Astrocyte (in vitro differentiated cells and primary cell): ENCODE measurements around the gene PRKCE.

Experiments used
- EZH2 ChIP-seq: IDR thresholded peaks from 2 replicates; pipeline ENCODE4 v1.6.1; 2012; ENCODE audit warnings: mild to moderate bottlenecking, low read length, inconsistent platforms; ENCODE audit not compliant: insufficient read depth
- TF ChIP-seq, protein P1 (sequence below): IDR thresholded peaks from 2 replicates; pipeline ENCODE4 v1.5.1; 2011; ENCODE audit warnings: low read depth, mild to moderate bottlenecking, inconsistent platforms, low read length, moderate library complexity; ENCODE audit not compliant: insufficient read depth

DNA sequence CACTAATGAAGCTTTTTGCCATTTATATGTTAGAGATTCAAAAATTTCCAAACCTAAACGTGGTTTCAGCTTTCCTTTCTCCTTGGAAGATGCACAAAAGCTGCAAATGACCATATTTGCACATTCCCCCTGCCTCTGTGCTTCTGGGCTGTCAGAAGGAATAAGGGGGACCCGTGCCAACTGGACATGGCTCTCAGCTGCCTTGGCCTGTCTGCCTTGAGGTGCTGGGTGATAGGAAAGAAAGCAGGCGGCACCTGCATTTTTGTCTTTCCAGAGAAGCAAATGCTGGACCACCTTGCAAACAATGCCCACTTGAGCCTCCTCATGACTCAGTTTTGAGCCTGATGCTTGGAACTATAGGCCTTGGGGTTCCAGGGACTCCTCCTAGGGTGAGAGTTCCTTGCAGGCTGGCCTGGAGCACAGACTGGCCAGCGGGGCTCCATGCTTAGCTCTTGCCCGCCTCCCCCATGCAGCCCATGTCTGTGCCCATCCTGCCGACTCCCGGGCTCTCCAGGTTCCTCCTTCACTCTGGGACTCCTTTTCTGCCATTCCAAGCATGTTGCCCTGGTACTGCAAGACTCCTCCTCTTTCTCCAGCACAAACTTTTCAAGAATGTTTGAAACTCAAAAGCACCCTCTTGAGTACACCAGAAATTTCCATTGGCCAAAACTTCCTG, 536.7 kb downstream of the PRKCE start:
- TF ChIP-seq, protein P1, sequence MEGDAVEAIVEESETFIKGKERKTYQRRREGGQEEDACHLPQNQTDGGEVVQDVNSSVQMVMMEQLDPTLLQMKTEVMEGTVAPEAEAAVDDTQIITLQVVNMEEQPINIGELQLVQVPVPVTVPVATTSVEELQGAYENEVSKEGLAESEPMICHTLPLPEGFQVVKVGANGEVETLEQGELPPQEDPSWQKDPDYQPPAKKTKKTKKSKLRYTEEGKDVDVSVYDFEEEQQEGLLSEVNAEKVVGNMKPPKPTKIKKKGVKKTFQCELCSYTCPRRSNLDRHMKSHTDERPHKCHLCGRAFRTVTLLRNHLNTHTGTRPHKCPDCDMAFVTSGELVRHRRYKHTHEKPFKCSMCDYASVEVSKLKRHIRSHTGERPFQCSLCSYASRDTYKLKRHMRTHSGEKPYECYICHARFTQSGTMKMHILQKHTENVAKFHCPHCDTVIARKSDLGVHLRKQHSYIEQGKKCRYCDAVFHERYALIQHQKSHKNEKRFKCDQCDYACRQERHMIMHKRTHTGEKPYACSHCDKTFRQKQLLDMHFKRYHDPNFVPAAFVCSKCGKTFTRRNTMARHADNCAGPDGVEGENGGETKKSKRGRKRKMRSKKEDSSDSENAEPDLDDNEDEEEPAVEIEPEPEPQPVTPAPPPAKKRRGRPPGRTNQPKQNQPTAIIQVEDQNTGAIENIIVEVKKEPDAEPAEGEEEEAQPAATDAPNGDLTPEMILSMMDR, result no peak
- no peak for TF ChIP-seq EZH2
